Measurements from ENCODE around the gene AUTS2.

DNA sequence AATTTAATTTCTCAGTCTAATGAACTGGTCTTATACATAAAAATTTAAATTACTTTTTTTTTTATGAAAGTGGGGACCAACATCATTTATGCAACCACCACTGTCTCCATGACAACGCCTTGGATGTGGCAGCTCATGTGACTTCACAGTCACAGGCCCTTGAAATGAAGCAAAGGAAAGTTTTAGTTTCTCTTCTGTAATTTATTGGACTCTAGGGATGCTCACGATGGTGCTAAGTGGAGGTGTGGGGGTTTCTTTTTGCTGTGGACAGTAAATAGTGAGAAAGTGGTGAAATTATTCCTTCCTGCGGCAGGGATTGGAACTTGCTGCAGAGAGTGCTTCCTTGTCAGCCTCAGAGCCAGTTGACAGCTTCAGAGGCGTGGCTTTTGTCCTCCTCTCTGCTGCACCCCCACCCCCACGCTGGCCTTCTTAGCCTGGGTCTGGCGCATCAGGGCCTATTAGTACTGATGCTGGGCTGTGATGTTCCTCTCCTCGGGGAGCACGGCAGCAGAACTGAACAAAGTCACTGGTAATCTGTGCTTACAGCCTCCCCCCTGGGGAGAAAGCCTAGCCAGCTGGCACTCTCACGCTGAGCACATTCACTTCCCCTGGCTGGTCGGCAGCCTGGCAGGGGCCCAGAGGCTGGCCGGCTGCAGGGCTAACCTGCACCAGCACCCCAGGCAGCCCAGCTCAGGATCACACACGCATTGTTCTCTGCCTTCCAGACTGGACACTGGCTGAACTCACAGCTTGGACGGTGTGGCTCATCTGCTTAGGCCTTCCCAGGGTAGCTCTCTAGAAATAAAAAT, 1016.2 kb downstream of the AUTS2 start:
- TF ChIP-seq, protein P1, sequence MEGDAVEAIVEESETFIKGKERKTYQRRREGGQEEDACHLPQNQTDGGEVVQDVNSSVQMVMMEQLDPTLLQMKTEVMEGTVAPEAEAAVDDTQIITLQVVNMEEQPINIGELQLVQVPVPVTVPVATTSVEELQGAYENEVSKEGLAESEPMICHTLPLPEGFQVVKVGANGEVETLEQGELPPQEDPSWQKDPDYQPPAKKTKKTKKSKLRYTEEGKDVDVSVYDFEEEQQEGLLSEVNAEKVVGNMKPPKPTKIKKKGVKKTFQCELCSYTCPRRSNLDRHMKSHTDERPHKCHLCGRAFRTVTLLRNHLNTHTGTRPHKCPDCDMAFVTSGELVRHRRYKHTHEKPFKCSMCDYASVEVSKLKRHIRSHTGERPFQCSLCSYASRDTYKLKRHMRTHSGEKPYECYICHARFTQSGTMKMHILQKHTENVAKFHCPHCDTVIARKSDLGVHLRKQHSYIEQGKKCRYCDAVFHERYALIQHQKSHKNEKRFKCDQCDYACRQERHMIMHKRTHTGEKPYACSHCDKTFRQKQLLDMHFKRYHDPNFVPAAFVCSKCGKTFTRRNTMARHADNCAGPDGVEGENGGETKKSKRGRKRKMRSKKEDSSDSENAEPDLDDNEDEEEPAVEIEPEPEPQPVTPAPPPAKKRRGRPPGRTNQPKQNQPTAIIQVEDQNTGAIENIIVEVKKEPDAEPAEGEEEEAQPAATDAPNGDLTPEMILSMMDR (IDR thresholded peaks at IDR 0.05), result no peak
- peak in 2 of 3 donors; percentile 20 to 47 for TF ChIP-seq POLR2AphosphoS5 (IDR thresholded peaks at IDR 0.05)

All from breast epithelium (tissue), 3 donors.